Fibroblast of lung (primary cell): ENCODE measurements around the gene CPA5. TPM values are rescaled to one million over a fixed set of nuclear protein-coding genes. Genes with fewer than 3 reads are reported as not detected.
A peak's percentile ranks its signal among the peaks of the same experiment; 100 is the strongest.

Source experiments
- DNase-seq, 2 donors: peaks; one replicate each; pipeline versions ENCODE4 v3.0.0 to v3.0.0-alpha.2; 2010; ENCODE audit warnings: low read depth in 2 of 2
- H2AFZ ChIP-seq: 2 replicates; pipeline ENCODE4 v1.5.1; 2012; ENCODE audit warnings: low read length, control low read depth, inconsistent platforms
- H3K27ac ChIP-seq: 2 replicates; pipeline ENCODE4 v1.5.1; 2011; ENCODE audit warnings: low read length, control low read depth; ENCODE audit not compliant: insufficient read depth
- H3K27me3 ChIP-seq: 2 replicates; pipeline ENCODE4 v1.5.1; 2011; ENCODE audit warnings: mild to moderate bottlenecking, low read length; ENCODE audit not compliant: control insufficient read depth, insufficient read depth
- H3K36me3 ChIP-seq: 2 replicates; pipeline ENCODE4 v1.5.1; 2011; ENCODE audit warnings: low read length; ENCODE audit not compliant: control insufficient read depth, insufficient read depth
- H3K4me1 ChIP-seq: 2 replicates; pipeline ENCODE4 v1.5.1; 2011; ENCODE audit warnings: low read length; ENCODE audit not compliant: control insufficient read depth, insufficient read depth; ENCODE audit errors: extremely low read depth
- H3K4me2 ChIP-seq: 2 replicates; pipeline ENCODE4 v1.5.1; 2011; ENCODE audit warnings: low read length, control low read depth; ENCODE audit not compliant: insufficient read depth; ENCODE audit errors: extremely low read depth
- H3K4me3 ChIP-seq, 4 experiments: fragments of 200-600 bp in 1 of 4; sonication (generic) in 1 of 4; replicated peaks in 1 of 4; 2 replicates each; pipeline ENCODE4 v1.5.1; 2011 to 2016; ENCODE audit warnings: low read length in 4 of 4, low read depth in 3 of 4, mild to moderate bottlenecking in 3 of 4, control low read depth in 2 of 4, inconsistent platforms in 1 of 4, mixed read lengths in 1 of 4; ENCODE audit not compliant: insufficient read depth in 1 of 4; ENCODE audit errors: control extremely low read depth in 1 of 4
- H3K79me2 ChIP-seq: 2 replicates; pipeline ENCODE4 v1.5.1; 2012; ENCODE audit warnings: mild to moderate bottlenecking, low read length, inconsistent platforms; ENCODE audit not compliant: control insufficient read depth, insufficient read depth
- H3K9ac ChIP-seq: 2 replicates; pipeline ENCODE4 v1.5.1; 2011; ENCODE audit warnings: mild to moderate bottlenecking, low read length, control low read depth; ENCODE audit not compliant: insufficient read depth
- H3K9me3 ChIP-seq: 2 replicates; pipeline ENCODE4 v1.5.1; 2012; ENCODE audit warnings: low read depth, low read length; ENCODE audit not compliant: control insufficient read depth, insufficient read depth
- H4K20me1 ChIP-seq: 2 replicates; pipeline ENCODE4 v1.5.1; 2011; ENCODE audit warnings: low read length; ENCODE audit not compliant: control insufficient read depth, insufficient read depth; ENCODE audit errors: extremely low read depth
- EZH2 ChIP-seq: IDR thresholded peaks from 2 replicates; pipeline ENCODE4 v1.5.1; 2012; ENCODE audit warnings: low read length, control low read depth, mild to moderate bottlenecking; ENCODE audit errors: missing control alignments
- polyA plus RNA-seq, 2 donors: library from polyadenylated mRNA; depleted of rRNA in 1 of 2; stranded (reverse) in 1 of 2; unstranded in 1 of 2; fragments of >200 nt; gene quantifications; 2 replicates each; pipeline ENCODE4 v1.2.1, GENCODE V29; 2011 to 2012; ENCODE audit warnings: missing spikeins in 1 of 2
- total RNA-seq: library from RNA; depleted of rRNA; stranded (reverse); fragments of >200 nt; gene quantifications from 2 replicates; pipeline ENCODE4 v1.2.1, GENCODE V29; 2014
- TF ChIP-seq, protein P1 (sequence below), 2 donors: IDR thresholded peaks in 1 of 2; conservative IDR thresholded peaks in 1 of 2; 1 replicate in 1 of 2; 2 replicates in 1 of 2; pipeline ENCODE4 v1.5.1; 2011 to 2012; ENCODE audit warnings: low read length in 2 of 2, control low read depth in 1 of 2, inconsistent platforms in 1 of 2, low read depth in 1 of 2, mild to moderate bottlenecking in 1 of 2

Gene CPA5
- total and polyA plus RNA-seq, 2 donors (not counting 1 experiment from before 2014, with no cell fraction given) = not detected

- TF ChIP-seq, protein P1, sequence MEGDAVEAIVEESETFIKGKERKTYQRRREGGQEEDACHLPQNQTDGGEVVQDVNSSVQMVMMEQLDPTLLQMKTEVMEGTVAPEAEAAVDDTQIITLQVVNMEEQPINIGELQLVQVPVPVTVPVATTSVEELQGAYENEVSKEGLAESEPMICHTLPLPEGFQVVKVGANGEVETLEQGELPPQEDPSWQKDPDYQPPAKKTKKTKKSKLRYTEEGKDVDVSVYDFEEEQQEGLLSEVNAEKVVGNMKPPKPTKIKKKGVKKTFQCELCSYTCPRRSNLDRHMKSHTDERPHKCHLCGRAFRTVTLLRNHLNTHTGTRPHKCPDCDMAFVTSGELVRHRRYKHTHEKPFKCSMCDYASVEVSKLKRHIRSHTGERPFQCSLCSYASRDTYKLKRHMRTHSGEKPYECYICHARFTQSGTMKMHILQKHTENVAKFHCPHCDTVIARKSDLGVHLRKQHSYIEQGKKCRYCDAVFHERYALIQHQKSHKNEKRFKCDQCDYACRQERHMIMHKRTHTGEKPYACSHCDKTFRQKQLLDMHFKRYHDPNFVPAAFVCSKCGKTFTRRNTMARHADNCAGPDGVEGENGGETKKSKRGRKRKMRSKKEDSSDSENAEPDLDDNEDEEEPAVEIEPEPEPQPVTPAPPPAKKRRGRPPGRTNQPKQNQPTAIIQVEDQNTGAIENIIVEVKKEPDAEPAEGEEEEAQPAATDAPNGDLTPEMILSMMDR (conservative IDR thresholded peaks at IDR 0.05 in 1 of 2, IDR thresholded peaks at IDR 0.05 in 1 of 2; ENCODE audit: low read depth in 1 of 2, low read length in 2 of 2) = no peak
- no peak for TF ChIP-seq EZH2
- no peak overlapping the region for H3K4me2 ChIP-seq
These were observed 53.1 kb downstream of the CPA5 start for GRCh38 chr7:130397758-130398073.

DNA sequence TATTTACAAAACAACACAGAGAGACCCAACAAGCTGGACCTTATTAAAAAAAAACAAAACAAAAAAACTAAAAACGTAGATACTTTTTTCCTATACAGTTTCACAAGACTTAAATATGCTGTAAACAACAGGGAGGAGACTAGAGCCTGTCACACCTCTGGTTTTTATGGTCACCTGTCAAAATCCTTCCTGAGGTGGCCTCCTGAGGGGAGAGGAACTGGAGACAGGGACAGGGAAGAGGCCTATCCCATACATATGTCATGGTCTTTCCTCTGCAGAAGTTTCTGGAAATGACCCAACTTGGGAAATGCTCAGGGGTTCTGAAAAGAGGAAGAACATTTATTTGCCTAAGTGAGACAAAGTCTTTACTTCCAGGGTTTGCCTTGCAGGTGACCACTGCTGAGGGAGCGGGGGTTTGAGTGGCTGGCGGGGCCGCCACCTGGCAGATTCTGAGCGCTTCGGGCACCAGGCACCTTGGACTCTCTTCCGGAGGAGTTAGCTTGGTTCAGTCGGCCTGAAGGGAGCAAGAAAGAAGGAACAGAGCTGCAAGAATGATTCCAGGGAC lies 54.0 kb downstream of the CPA5 start:
- Histone ChIP-seq H3K9me3 (no peaks in the 10 kb centered on the region), H3K79me2 (no peaks in the 10 kb centered on the region), H4K20me1 (no peaks in the 10 kb centered on the region), H3K27me3 (no peaks in the 10 kb centered on the region), H3K4me1 (peaks cover 2% of the 10 kb centered on the region), H3K36me3 (no peaks in the 10 kb centered on the region), H3K9ac (no peak overlapping the region), H3K4me3 (no peak overlapping the region), H2AFZ (no peak overlapping the region), H3K27ac (no peak overlapping the region), H3K4me2 (no peak overlapping the region)
- TF ChIP-seq EZH2 = no peak
- TF ChIP-seq, protein P1 (conservative IDR thresholded peaks at IDR 0.05 in 1 of 2, IDR thresholded peaks at IDR 0.05 in 1 of 2; ENCODE audit: low read depth in 1 of 2, low read length in 2 of 2) = no peak
- no peak for DNase-seq

More at GRCh38 chr7:130397758-130398073, 53.1 kb downstream of the CPA5 start:
- Histone ChIP-seq H3K4me3 (no peak overlapping the region), H4K20me1 (no peaks in the 10 kb centered on the region), H3K27ac (no peak overlapping the region), H3K79me2 (no peaks in the 10 kb centered on the region), H2AFZ (no peak overlapping the region), H3K36me3 (no peaks in the 10 kb centered on the region), H3K9ac (no peak overlapping the region), H3K27me3 (no peaks in the 10 kb centered on the region), H3K4me1 (peaks cover 10% of the 10 kb centered on the region), H3K9me3 (no peaks in the 10 kb centered on the region)
- DNase-seq = no peak

DNA sequence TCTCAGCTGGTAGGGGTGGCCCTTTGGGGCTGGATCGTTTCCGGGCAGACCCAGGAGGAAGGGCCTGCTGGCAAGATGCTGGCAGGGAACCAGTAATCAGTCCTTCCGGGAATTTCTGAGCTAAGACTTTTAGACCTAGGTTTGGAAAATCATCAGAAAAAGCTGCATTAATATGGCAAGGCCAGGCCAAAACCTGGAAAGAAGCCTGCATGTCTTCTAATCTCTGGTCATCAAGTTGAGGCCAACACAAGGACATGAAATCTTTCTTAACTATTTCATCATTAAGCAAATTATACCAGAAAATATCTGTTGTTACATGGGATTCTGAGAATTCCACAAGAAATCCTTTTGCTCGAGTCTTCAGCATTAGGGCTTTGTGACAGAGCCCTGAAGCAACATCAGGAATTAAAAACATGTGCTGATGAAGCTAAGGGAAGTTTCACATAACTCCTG lies 55.5 kb downstream of the CPA5 start:
- no peak for TF ChIP-seq EZH2
- TF ChIP-seq, protein P1 (conservative IDR thresholded peaks at IDR 0.05 in 1 of 2, IDR thresholded peaks at IDR 0.05 in 1 of 2; ENCODE audit: low read depth in 1 of 2, low read length in 2 of 2) = no peak
- Histone ChIP-seq H3K79me2 (no peaks in the 10 kb centered on the region), H3K9me3 (no peaks in the 10 kb centered on the region), H2AFZ (no peak overlapping the region), H3K4me1 (peaks cover 2% of the 10 kb centered on the region), H3K4me3 (no peak overlapping the region), H3K27ac (peak overlapping the region; percentile 13), H3K36me3 (no peaks in the 10 kb centered on the region), H3K4me2 (no peak overlapping the region), H4K20me1 (no peaks in the 10 kb centered on the region), H3K27me3 (no peaks in the 10 kb centered on the region), H3K9ac (no peak overlapping the region)
- peak; percentile 43 to 67 for DNase-seq
